Neuronal stem cell (in vitro differentiated cells): Measurements from ENCODE around the gene ARAP1.
A peak's percentile ranks its signal among the peaks of the same experiment; 100 is the strongest.
"Not testable (repeated sequence)": the region's sequence is repeated elsewhere in the genome, so short reads cannot be mapped to it uniquely, and the experiment has no call there.

Experiments used
- DNase-seq: peaks from one replicate; pipeline ENCODE4 v3.0.0-alpha.2; 2013; ENCODE audit warnings: low spot score
- H2AFZ ChIP-seq: one replicate; pipeline ENCODE4 v1.6.1; 2013; ENCODE audit warnings: mild to moderate bottlenecking, low read length, inconsistent platforms
- H2AK5ac ChIP-seq: 2 replicates; pipeline ENCODE4 v1.6.1; 2013; ENCODE audit warnings: low read depth, mild to moderate bottlenecking, inconsistent platforms, low read length, moderate library complexity, mixed read lengths
- H2BK120ac ChIP-seq: 2 replicates; pipeline ENCODE4 v1.6.1; 2013; ENCODE audit warnings: low read depth, mild to moderate bottlenecking, inconsistent platforms, low read length, moderate library complexity, mixed read lengths
- H2BK12ac ChIP-seq: one replicate; pipeline ENCODE4 v1.6.1; 2013; ENCODE audit warnings: low read length, inconsistent platforms
- H2BK15ac ChIP-seq: 2 replicates; pipeline ENCODE4 v1.6.1; 2013; ENCODE audit warnings: mild to moderate bottlenecking, low read length, inconsistent platforms, mixed read lengths
- H2BK5ac ChIP-seq: one replicate; pipeline ENCODE4 v1.6.1; 2013; ENCODE audit warnings: inconsistent platforms, mild to moderate bottlenecking, low read length, moderate library complexity
- H3K14ac ChIP-seq: one replicate; pipeline ENCODE4 v1.6.1; 2013; ENCODE audit warnings: low read length, inconsistent platforms
- H3K18ac ChIP-seq: 2 replicates; pipeline ENCODE4 v1.6.1; 2013; ENCODE audit warnings: low read length, inconsistent platforms
- H3K23ac ChIP-seq: 2 replicates; pipeline ENCODE4 v1.6.1; 2013; ENCODE audit warnings: low read depth, mild to moderate bottlenecking, mixed read lengths, low read length, inconsistent platforms; ENCODE audit not compliant: poor library complexity
- H3K27ac ChIP-seq: replicated peaks from 3 replicates; pipeline ENCODE4 v1.5.1; 2013; ENCODE audit warnings: low read length, inconsistent platforms
- H3K27me3 ChIP-seq, 3 experiments: 2 replicates each; pipeline ENCODE4 v1.6.1; 2013; ENCODE audit warnings: low read length in 3 of 3, mild to moderate bottlenecking in 2 of 3, inconsistent platforms in 1 of 3, low read depth in 1 of 3, mixed read lengths in 1 of 3, moderate library complexity in 1 of 3; ENCODE audit not compliant: control insufficient read depth in 3 of 3, insufficient read depth in 3 of 3
- H3K36me3 ChIP-seq, 2 donors: replicated peaks in 1 of 2; 2 replicates each; pipeline ENCODE4 v1.6.1; 2013; ENCODE audit warnings: low read length in 2 of 2; ENCODE audit not compliant: control insufficient read depth in 2 of 2, insufficient read depth in 2 of 2
- H3K4ac ChIP-seq: 2 replicates; pipeline ENCODE4 v1.6.1; 2013; ENCODE audit warnings: inconsistent platforms, mild to moderate bottlenecking, low read length, moderate library complexity
- H3K4me1 ChIP-seq, 2 donors: 1 replicate in 1 of 2; 2 replicates in 1 of 2; pipeline ENCODE4 v1.6.1; 2013; ENCODE audit warnings: low read length in 2 of 2, low read depth in 1 of 2; ENCODE audit not compliant: control insufficient read depth in 2 of 2, insufficient read depth in 1 of 2
- H3K4me2 ChIP-seq: one replicate; pipeline ENCODE4 v1.6.1; 2013; ENCODE audit warnings: mild to moderate bottlenecking, low read length, inconsistent platforms; ENCODE audit not compliant: insufficient read depth, poor library complexity, severe bottlenecking
- H3K4me3 ChIP-seq, 2 donors: 2 replicates each; pipeline ENCODE4 v1.5.1; 2013; ENCODE audit warnings: low read length in 2 of 2, mild to moderate bottlenecking in 2 of 2, inconsistent platforms in 1 of 2, moderate library complexity in 1 of 2
- H3K79me1 ChIP-seq: one replicate; pipeline ENCODE4 v1.6.1; 2013; ENCODE audit warnings: low read depth, mild to moderate bottlenecking, inconsistent platforms, low read length, moderate library complexity
- H3K9ac ChIP-seq: one replicate; pipeline ENCODE4 v1.6.1; 2013; ENCODE audit warnings: mild to moderate bottlenecking, low read depth, low read length, inconsistent platforms; ENCODE audit not compliant: poor library complexity
- H3K9me3 ChIP-seq, 2 donors: replicated peaks in 1 of 2; 2 replicates each; pipeline versions ENCODE3 to v1.6.1; 2013; ENCODE audit warnings: low read length in 2 of 2, mild to moderate bottlenecking in 2 of 2, inconsistent platforms in 1 of 2, low read depth in 1 of 2, mixed read lengths in 1 of 2, moderate library complexity in 1 of 2; ENCODE audit not compliant: control insufficient read depth in 2 of 2, insufficient read depth in 1 of 2
- H4K8ac ChIP-seq: one replicate; pipeline ENCODE4 v1.6.1; 2013; ENCODE audit warnings: low read depth, mild to moderate bottlenecking, inconsistent platforms, low read length, moderate library complexity
- H4K91ac ChIP-seq: one replicate; pipeline ENCODE4 v1.6.1; 2013; ENCODE audit warnings: low read length, low read depth, mild to moderate bottlenecking, inconsistent platforms; ENCODE audit not compliant: poor library complexity
- WGBS, 2 donors: extraction: QIAGEN DNeasy Blood & Tissue Kit; methylation state at CpG; one replicate each; pipeline ENCODE4 v1.1.7; 2013; ENCODE audit warnings: missing lambda C conversion rate in 2 of 2, mixed read lengths in 1 of 2; ENCODE audit not compliant: insufficient read length in 2 of 2, insufficient replicate concordance in 1 of 2; ENCODE audit errors: extremely low coverage in 2 of 2; 5-methylcytosine and 5-hydroxymethylcytosine counted together

ARAP1 gene

GRCh38 chr11:72793425-72794367, 41.5 kb upstream of the ARAP1 start, which contains the start of gene STARD10:
Gene STARD10 (minus strand): TSS chr11:72794047. CDS start chr11:72781181, 12,866 bp downstream.
- Histone ChIP-seq H3K14ac (peak within 1 kb of the TSS; percentile 72), H3K23ac (peak within 1 kb of the TSS; percentile 76), H3K27ac (peak within 1 kb of the TSS; percentile 70), H3K36me3 (no peaks in the 10 kb centered on the region), H3K4me1 (peaks cover 13 to 18% of the 10 kb centered on the region in 2 donors), H2BK15ac (no peak within 1 kb of the TSS), H4K8ac (peak within 1 kb of the TSS; percentile 70), H3K4ac (no peak within 1 kb of the TSS), H2AK5ac (no peak within 1 kb of the TSS), H2AFZ (peak within 1 kb of the TSS; percentile 94), H3K9ac (peak within 1 kb of the TSS; percentile 91), H3K4me3 (peak within 1 kb of the TSS; percentile 70 to 93), H2BK5ac (peak within 1 kb of the TSS; percentile 76), H3K9me3 (no peaks in the 10 kb centered on the region), H3K27me3 (no peaks in the 10 kb centered on the region), H3K4me2 (peak within 1 kb of the TSS; percentile 32), H4K91ac (peak within 1 kb of the TSS; percentile 33), H2BK120ac (no peak within 1 kb of the TSS), H3K79me1 (no peaks in the 10 kb centered on the region), H3K18ac (peak within 1 kb of the TSS; percentile 96), H2BK12ac (no peak within 1 kb of the TSS)
- no CpG with 5 or more reads among the region's 55 CpGs for WGBS, 2 donors
- peak; percentile 95 for DNase-seq

GRCh38 chr11:72793076-72793424, 40.8 kb upstream of the ARAP1 start:
- Histone ChIP-seq H2BK12ac (no peak overlapping the region), H3K36me3 (no peaks in the 10 kb centered on the region), H3K27me3 (no peaks in the 10 kb centered on the region), H3K18ac (no peak overlapping the region), H2BK15ac (no peak overlapping the region), H3K27ac (no peak overlapping the region), H2BK5ac (no peak overlapping the region), H2BK120ac (no peak overlapping the region), H4K91ac (no peak overlapping the region), H3K4me3 (peak overlapping the region in 1 of 2 donors; percentile 70), H3K4me1 (peaks cover 13 to 16% of the 10 kb centered on the region in 2 donors), H4K8ac (no peak overlapping the region), H2AK5ac (no peak overlapping the region), H3K14ac (no peak overlapping the region), H3K79me1 (peaks cover 1% of the 10 kb centered on the region), H2AFZ (peak overlapping the region; percentile 94), H3K23ac (no peak overlapping the region), H3K4me2 (no peak overlapping the region), H3K9me3 (no peaks in the 10 kb centered on the region), H3K4ac (no peak overlapping the region), H3K9ac (no peak overlapping the region)
- WGBS, 2 donors = no CpG with 5 or more reads among the region's 2 CpGs
- no peak for DNase-seq

GRCh38 chr11:72792437-72793021, 40.3 kb upstream of the ARAP1 start:
- Histone ChIP-seq H4K8ac (no peak overlapping the region), H3K27me3 (no peaks in the 10 kb centered on the region), H3K23ac (peak overlapping the region; percentile 16), H3K4me1 (peaks cover 13 to 16% of the 10 kb centered on the region in 2 donors), H3K79me1 (peaks cover 1% of the 10 kb centered on the region), H3K18ac (peak overlapping the region; percentile 38), H3K36me3 (no peaks in the 10 kb centered on the region), H3K9ac (no peak overlapping the region), H3K14ac (no peak overlapping the region), H2BK5ac (no peak overlapping the region), H2AK5ac (peak overlapping the region; percentile 94), H2BK120ac (peak overlapping the region; percentile 3), H3K9me3 (no peaks in the 10 kb centered on the region), H3K4me2 (no peak overlapping the region), H3K4me3 (no peak overlapping the region), H2BK15ac (peak overlapping the region; percentile 40), H2BK12ac (peak overlapping the region; percentile 63), H3K27ac (no peak overlapping the region), H3K4ac (no peak overlapping the region), H2AFZ (peak overlapping the region; percentile 94), H4K91ac (no peak overlapping the region)
- WGBS, 2 donors = no CpG with 5 or more reads among the region's 3 CpGs
- DNase-seq = no peak

- H4K91ac ChIP-seq, H2BK5ac ChIP-seq, H3K9me3 ChIP-seq, H3K27me3 ChIP-seq, H3K14ac ChIP-seq, H4K8ac ChIP-seq, H3K4me2 ChIP-seq, H2AK5ac ChIP-seq, H2BK12ac ChIP-seq, H3K4me3 ChIP-seq, H3K23ac ChIP-seq, H3K4ac ChIP-seq, H3K27ac ChIP-seq, H3K79me1 ChIP-seq, H3K18ac ChIP-seq, H3K36me3 ChIP-seq, H3K9ac ChIP-seq, H2AFZ ChIP-seq, H2BK15ac ChIP-seq, DNase-seq, H2BK120ac ChIP-seq: not testable (repeated sequence)
- no CpG with 5 or more reads among the region's 7 CpGs for WGBS, 2 donors
- peaks cover 18% of the 10 kb centered on the region in 2 donors for H3K4me1 ChIP-seq
These were observed 39.0 kb upstream of the ARAP1 start for GRCh38 chr11:72791228-72791627.
